ENCODE data around the gene MAP2K5.

Gene MAP2K5

GRCh38 chr15:67549736-67550135 lies 7.2 kb downstream of the MAP2K5 start:
- Histone ChIP-seq H3K4me1 (ENCODE audit: control insufficient read depth, insufficient read depth, low read length) (peaks cover 31% of the 10 kb centered on the region), H3K4me3 (ENCODE audit: low read depth, low read length) (no peak overlapping the region), H3K27ac (ENCODE audit: extremely low read depth, low read depth, low read length) (peak overlapping the region; percentile 43), H3K9me3 (ENCODE audit: control insufficient read depth, insufficient read depth, low read depth, low read length) (no peaks in the 10 kb centered on the region), H3K36me3 (ENCODE audit: control insufficient read depth in 2 of 2, insufficient read depth in 1 of 2, low read length in 2 of 2) (peaks cover 15 to 16% of the 10 kb centered on the region in 2 experiments; a peak in 2 of 3 replicates)
- ChIA-PET CTCF (interaction anchor here (0.6 to 1.4 kb wide), 3 partner anchors 29 to 1213 kb away, joined by 3 read pairs; no protein-coding TSS in a partner anchor), POLR2A (no interaction called here)
- TF ChIP-seq ZBTB21 (tag by site-specific recombination; IDR thresholded peaks at IDR 0.05) (0 out of 2 replicates have a peak, but pooled peaks have one; percentile 29), ZNF501 (tag by site-specific recombination; IDR thresholded peaks at IDR 0.05) (no peak), INSM2 (tag by site-specific recombination; IDR thresholded peaks at IDR 0.05) (0 out of 2 replicates have a peak, but pooled peaks have one; percentile 47), PRDM4 (tag by site-specific recombination; IDR thresholded peaks at IDR 0.05) (0 out of 2 replicates have a peak, but pooled peaks have one; percentile 59), ZNF10 (tag by site-specific recombination; IDR thresholded peaks at IDR 0.05) (no peak), ZNF518A (tag by site-specific recombination; conservative IDR thresholded peaks at IDR 0.05; ENCODE audit: low read depth) (no peak), REPIN1 (tag by site-specific recombination; IDR thresholded peaks at IDR 0.05; ENCODE audit: low read depth) (no peak), TSHZ1 (tag by site-specific recombination; IDR thresholded peaks at IDR 0.05; ENCODE audit: borderline replicate concordance) (peak; percentile 46; the same call in 1 of the 2 replicates), ZNF792 (tag by site-specific recombination; IDR thresholded peaks at IDR 0.05) (no peak), GFI1B (tag by site-specific recombination; IDR thresholded peaks at IDR 0.05) (peak; percentile 84), IKZF3 (tag by site-specific recombination; IDR thresholded peaks at IDR 0.05) (peak; percentile 82), ATF2 (tag by site-specific recombination; IDR thresholded peaks at IDR 0.05; ENCODE audit: low read depth) (no peak; the same call in 1 of the 2 replicates), ZNF324 (tag by site-specific recombination; IDR thresholded peaks at IDR 0.05) (no peak), FEZF1 (tag by site-specific recombination; IDR thresholded peaks at IDR 0.05) (peak; percentile 79), ZNF561 (tag by site-specific recombination; IDR thresholded peaks at IDR 0.05; ENCODE audit: borderline replicate concordance) (no peak), ZSCAN23 (tag by site-specific recombination; IDR thresholded peaks at IDR 0.05) (no peak), ZNF146 (tag by site-specific recombination; IDR thresholded peaks at IDR 0.05) (no peak), BCL11A (tag by site-specific recombination; IDR thresholded peaks at IDR 0.05; ENCODE audit: low read depth) (peak; percentile 40; the same call in 1 of the 2 replicates), ZNF670 (tag by site-specific recombination; IDR thresholded peaks at IDR 0.05; ENCODE audit: low read depth) (no peak), ZNF488 (tag by site-specific recombination; IDR thresholded peaks at IDR 0.05) (no peak), MZF1 (tag by site-specific recombination; IDR thresholded peaks at IDR 0.05; ENCODE audit: borderline replicate concordance) (0 out of 2 replicates have a peak, but pooled peaks have one; percentile 44)
